Activated T-cell treated with anti-CD3 and anti-CD28 coated beads for 48 hours (primary cell): ENCODE data around the gene TST.
A peak's percentile ranks its signal among the peaks of the same experiment; 100 is the strongest.

Experiments used
- DNase-seq: peaks from one replicate; pipeline ENCODE4 v3.0.0-alpha.2; 2020; ENCODE audit warnings: low read depth

Gene TST

GRCh38 chr22:36982136-36982535 is 37.1 kb downstream of the TST start:
- no peak for DNase-seq

GRCh38 chr22:36981247-36981775 is 37.9 kb downstream of the TST start:
- no peak for DNase-seq

- no peak for DNase-seq
These were observed 40.0 kb downstream of the TST start for GRCh38 chr22:36979016-36979910.

- peak; percentile 84 for DNase-seq
These were observed 41.1 kb downstream of the TST start for GRCh38 chr22:36977947-36978660.

- DNase-seq, result peak; percentile 79
These were observed 41.8 kb downstream of the TST start for GRCh38 chr22:36977401-36977861.

- no peak for DNase-seq
These were observed 42.6 kb downstream of the TST start for GRCh38 chr22:36976606-36977005.

- DNase-seq, result no peak
These were observed 47.7 kb downstream of the TST start for GRCh38 chr22:36971341-36972125.

- no peak for DNase-seq
These were observed 50.8 kb downstream of the TST start for GRCh38 chr22:36968249-36968964.

- no peak for DNase-seq
These were observed 52.3 kb downstream of the TST start for GRCh38 chr22:36966851-36967540.

GRCh38 chr22:36965696-36966095 is 53.6 kb downstream of the TST start:
- DNase-seq, result no peak

- DNase-seq, result no peak
These were observed 55.1 kb downstream of the TST start for GRCh38 chr22:36964106-36964505.

GRCh38 chr22:36963302-36963701 is 55.9 kb downstream of the TST start:
- DNase-seq, result no peak

GRCh38 chr22:36961626-36962025 is 57.6 kb downstream of the TST start:
- DNase-seq, result no peak
